Stimulated activated CD4-positive, alpha-beta T cell treated with anti-CD3 and anti-CD28 coated beads, TNF-alpha, amount 100 ng/mL, for 1 hour (primary cell): ENCODE results near the gene PITHD1.
"Not testable (repeated sequence)": the region's sequence is repeated elsewhere in the genome, so short reads cannot be mapped to it uniquely, and the experiment has no call there.

ENCODE experiments used
- DNase-seq, 3 donors: peaks; one replicate each; pipeline ENCODE4 v3.0.0-alpha.2; 2020; ENCODE audit warnings: low read depth in 3 of 3, low spot score in 1 of 3

Gene PITHD1, protein sequence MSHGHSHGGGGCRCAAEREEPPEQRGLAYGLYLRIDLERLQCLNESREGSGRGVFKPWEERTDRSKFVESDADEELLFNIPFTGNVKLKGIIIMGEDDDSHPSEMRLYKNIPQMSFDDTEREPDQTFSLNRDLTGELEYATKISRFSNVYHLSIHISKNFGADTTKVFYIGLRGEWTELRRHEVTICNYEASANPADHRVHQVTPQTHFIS

DNA sequence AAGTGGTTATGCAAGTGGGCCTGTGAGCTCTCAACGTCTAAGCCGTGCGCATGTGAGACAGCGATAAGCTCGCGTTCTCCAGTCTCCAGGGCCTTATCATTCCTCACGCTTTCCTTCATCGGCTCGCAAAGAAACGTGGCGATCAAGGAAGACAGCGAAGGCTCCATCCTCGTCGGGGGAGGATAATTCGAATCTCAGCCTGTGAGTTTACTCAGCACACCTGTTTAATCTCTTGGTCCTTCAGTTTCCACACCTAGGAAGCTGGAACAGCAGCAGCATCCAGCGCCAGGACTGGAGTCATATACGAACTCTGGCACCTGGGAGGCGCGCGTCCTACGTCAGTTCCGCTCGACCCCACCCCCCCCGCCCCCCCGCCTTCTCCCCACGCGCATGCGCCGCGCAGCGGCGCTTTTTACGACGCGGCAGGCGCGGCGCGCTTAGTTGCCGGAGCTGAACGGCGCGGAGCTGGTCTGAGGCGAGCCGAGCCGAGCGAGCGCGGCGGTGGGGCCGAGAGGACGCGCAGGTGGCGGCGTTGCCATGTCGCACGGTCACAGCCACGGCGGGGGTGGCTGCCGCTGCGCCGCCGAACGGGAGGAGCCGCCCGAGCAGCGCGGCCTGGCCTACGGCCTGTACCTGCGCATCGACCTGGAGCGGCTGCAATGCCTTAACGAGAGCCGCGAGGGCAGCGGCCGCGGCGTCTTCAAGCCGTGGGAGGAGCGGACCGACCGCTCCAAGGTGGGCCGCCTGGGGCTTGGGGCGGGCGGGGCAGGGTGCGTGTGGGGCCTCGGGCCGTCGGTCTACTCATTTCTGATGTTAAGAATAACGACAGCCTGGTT lies at the start of gene PITHD1:
Gene PITHD1 (plus strand): TSS at position 440 of the 836 bp plus-strand sequence. CDS start 98 bp downstream, at position 538.
- peak; percentile 38 to 64 (median 63) for DNase-seq

DNA sequence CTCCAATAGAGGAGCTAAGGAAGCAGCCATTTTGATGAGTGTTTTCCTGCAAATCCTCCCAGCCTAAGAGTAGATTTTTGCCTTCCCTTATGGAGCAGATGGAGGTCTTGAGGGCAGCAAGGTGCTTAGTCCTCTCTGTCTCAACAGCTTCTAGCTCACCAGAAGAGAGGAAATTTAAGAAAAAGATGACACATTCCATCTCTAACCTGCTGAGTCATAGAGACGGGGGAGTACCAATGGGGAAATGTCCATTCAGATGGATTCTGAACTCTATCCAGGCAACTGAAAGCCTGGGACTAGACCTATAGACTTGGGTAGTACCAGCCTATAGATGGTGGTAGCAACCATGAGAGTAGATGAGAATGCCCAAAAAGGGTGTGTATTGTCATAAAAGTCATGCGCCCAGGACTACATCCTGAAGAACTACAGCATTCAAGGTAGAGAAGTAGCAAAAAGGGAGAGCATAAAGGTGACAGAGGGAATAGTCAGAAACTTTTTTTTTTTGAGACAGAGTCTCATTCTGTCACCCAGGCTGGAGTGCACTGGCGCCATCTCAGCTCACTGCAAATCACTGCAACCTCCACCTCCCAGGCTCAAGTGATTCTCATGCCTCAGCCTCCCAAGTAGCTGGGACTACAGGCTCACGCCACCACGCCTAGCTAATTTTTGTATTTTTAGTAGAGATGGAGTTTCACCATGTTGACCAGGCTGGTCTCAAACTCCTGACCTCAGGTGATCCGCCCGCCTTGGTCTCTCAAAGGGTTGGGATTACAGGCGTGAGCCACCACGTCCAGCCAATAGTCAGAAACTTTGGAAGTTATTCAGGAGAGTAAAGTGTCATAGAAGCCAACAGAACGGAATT lies 45.6 kb upstream of the PITHD1 start:
- DNase-seq, result no peak

DNA sequence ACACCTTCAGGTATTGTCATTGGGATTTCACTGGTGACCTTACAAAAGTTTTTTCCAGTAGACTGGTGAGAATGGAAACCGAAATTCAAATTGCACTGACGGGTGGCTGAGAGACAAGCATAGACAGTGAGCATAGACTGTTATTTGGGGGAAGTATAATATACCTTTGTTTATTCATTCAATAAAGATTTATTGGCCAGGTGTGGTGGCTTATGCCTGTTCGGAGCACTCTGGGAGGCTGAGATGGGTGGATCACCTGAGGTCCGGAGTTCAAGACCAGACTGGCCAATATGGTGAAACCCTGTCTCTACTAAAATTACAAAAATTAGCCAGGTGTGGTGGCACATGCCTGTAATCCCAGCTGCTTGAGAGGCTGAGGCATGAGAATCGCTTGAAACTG lies 44.9 kb upstream of the PITHD1 start:
- DNase-seq, result not testable (repeated sequence)

DNA sequence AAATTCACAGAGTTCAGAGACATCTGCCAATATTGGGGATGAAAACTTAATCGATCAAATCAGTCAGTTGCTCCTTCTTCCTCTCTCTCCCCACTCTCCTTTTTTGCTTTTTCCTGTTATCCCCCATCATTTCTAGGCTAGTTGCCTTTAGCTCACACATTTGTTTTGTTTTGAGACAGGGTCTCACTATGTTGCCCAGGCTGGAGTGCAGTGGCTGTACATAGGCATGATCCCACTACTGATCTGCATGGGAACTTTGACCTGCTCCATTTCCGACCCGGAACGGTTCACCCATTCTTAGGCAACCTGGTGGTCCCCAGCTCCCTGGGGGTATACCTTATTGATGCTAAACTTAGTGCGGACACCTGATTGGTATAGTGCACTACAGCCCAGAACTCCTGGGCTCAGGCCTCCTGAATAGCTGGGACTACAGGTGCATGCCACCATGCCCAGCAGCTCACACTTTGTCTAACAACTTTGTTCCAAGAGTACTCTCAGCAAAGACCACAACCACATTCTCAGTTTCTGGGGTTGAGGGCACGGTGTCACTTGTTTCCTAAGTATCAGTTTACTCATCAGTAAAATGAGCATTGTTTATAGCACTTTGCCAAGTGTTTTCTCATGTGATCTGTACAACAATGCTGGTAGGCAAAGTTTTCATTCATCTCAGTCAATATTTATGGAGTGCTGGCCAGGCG lies 41.6 kb upstream of the PITHD1 start:
- no peak for DNase-seq

DNA sequence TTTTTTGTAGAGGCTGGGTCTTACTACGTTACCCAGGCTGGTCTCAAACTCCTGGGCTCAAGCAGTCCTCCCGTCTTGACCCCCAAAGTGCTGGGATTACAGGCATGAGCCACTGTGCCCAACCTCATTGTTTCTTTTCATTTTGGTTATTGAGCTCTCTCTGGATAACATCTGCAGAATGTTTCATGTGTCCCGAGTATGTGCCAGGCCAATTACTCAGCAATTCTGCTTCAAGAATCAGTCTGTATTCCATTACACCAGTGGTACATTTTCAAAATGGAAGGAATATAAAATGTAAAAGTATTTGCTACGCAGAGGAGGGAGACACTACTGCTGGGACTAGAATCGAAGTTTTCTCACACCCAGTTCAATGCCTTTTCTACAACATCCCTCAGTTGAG lies 36.6 kb upstream of the PITHD1 start:
- DNase-seq, result no peak

DNA sequence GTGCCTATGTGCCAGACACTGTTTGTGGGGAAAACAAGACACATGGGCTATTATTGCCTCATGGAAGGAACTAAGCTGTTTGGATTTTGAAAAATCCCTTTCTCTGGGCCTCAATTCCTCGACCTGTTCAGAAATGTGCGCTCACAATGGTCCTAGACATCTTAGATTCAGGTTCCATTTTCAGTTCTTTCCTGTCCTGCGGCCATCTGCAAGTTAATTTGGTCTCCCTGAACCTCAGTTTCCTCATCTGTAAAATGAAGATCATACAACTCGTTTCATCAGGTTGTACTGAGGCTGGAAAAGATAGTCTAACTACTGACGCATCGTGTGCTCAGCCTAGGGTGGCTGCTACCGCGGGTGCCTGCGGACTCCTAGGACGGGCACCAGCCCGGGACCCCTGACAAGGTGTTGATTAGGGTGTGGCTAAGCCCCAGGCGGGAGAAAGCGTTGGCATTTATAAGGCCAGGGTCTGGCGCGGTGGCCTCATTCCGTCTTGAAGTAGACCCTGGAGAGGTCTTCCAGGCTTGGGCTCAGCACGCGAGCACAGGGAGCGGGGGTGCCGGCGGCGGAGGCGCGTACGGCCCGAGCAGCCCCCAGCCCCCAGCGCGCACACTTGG lies 35.4 kb upstream of the PITHD1 start:
- DNase-seq, result no peak

DNA sequence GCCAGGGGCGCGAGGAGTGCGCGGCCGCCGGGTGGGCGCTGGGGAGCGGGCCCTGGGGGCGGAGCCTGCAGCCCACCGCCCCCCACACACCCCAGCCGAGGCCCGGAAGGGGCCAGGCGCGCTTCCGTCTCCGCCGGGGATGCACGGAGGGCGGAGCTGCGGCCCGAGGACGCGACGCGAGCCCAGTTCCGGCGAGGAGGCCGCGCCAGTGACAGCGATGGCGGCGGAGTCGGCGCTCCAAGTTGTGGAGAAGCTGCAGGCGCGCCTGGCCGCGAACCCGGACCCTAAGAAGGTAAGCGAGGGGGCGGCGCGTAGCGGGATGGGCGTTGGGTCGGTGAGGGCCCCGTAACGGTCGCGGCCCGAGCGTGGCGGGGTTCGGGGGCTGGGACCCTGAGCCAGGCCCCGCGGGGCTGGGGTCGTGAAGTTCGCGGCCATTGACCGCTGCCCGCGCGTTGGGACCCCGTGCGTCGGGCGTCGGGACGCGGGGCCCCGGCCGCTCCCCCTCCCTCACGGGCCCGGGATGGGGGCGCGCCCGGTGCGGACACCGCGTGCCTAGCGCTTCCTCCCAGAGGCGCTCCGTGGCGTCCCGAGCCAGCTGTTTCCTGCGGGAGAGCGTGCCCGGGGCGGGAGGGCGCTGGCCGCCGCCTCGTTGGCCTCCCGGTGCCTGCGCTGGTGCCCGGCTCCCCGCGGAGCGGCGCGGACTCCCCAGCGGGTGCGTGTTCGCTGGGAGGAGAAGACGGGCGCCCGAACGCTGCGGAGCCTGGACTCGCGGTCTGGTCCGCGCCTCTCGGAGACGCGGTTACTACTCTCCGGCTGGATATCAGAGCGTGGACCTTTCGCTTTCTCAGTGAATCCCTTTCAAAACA lies 34.7 kb upstream of the PITHD1 start, which contains the start of gene ELOA:
Gene ELOA (plus strand): TSS at position 185 of the 866 bp plus-strand sequence. CDS start 33 bp downstream, at position 218.
- DNase-seq, result peak; percentile 19 to 67 (median 50)

DNA sequence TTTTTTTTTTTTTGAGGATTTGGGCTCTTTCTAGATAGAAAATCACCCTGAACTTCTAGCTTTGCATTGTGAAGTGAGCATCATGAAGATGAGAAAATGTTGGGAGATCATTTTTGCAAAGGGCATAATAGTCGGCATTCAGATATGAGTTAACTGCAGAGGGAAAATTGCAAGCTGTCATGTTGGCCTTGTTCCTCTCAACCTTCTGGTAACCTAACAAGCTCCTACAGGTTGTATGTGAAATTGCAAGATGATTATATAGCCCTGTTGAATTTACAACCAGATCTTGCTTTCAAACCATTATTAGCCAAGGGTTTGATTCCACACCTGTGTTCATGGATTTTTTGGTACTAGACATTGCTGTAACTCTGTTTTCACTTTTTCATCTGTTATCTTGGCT lies 32.7 kb upstream of the PITHD1 start:
- no peak for DNase-seq

DNA sequence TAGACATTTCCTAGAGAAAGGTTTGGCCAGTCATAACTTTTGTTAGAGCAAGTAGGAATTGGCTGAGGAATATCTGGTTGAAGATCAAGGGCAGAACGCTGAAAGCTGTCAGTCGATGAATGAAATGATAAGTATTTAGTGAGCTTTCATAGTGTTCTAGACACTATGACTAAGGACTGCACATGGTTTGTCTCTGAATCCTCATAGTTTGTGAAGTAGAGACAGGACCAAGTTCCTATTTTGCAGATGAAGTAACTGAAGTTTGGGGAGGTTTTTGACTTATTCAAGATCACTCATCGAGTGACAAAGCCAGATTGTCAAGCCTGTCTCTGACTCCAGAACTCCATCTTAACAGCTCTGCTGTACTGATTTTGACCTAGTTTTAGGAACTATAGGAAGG lies 30.2 kb upstream of the PITHD1 start:
- DNase-seq, result no peak

DNA sequence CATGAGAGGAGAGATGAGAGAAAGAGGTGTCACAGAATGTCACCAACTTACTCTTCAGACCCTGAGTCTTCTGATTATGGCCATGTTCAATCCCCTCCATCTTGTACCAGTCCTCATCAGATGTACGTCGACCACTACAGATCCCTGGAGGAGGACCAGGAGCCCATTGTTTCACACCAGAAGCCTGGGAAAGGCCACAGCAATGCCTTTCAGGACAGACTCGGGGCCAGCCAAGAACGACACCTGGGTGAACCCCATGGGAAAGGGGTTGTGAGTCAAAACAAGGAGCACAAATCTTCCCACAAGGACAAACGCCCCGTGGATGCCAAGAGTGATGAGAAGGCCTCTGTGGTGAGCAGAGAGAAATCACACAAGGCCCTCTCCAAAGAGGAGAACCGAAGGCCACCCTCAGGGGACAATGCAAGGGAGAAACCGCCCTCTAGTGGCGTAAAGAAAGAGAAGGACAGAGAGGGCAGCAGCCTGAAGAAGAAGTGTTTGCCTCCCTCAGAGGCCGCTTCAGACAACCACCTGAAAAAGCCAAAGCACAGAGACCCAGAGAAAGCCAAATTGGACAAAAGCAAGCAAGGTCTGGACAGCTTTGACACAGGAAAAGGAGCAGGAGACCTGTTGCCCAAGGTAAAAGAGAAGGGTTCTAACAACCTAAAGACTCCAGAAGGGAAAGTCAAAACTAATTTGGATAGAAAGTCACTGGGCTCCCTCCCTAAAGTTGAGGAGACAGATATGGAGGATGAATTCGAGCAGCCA lies 27.0 kb upstream of the PITHD1 start:
- DNase-seq, result no peak

DNA sequence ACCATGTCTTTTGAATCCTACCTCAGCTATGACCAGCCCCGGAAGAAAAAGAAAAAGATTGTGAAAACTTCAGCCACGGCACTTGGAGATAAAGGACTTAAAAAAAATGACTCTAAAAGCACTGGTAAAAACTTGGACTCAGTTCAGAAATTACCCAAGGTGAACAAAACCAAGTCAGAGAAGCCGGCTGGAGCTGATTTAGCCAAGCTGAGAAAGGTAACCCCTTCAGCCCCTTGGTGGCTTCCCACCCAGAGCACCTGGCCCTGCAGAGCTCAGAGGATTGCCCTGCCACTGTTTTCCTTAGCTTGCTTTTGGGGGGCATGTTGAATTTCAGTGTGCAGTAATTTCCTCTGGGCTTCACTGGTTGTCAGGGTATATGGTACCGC lies 26.4 kb upstream of the PITHD1 start:
- no peak for DNase-seq

DNA sequence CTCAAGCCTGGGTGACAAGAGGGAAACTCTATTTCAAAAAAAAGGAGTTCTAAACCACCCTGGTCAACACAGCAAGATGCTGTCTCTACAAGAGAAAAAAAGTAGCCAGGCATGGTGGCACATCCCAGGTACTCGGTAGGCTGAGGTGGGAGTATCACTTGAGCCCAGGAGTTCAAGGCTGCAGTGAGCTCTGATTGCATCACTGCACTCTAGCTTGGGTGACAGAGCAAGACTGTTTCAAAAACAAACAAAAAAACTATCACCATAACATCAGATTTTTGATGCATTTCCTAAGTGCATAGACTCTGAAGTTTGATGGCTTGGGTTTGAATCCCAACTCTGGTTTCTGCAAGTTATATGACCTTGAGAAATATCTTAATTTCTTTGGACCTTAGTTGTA lies 25.3 kb upstream of the PITHD1 start:
- no peak for DNase-seq

DNA sequence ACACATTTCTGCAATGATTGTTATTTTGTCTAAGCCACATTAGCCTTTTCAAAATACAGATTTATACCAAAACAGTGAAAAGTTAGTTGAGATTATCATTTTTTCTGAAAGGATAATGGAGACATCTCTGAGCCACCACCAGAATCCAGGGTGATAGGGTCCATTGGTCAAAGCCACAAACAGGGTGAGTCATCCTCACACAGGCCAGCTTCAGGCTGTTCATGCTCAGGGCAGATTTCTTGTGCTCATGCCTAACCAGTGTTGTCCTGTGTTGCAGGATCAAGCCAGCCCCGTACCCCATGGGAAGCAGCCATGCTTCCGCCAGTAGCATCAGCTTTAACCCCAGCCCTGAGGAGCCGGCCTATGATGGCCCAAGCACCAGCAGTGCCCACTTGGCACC lies 21.5 kb upstream of the PITHD1 start:
- DNase-seq, result no peak

DNA sequence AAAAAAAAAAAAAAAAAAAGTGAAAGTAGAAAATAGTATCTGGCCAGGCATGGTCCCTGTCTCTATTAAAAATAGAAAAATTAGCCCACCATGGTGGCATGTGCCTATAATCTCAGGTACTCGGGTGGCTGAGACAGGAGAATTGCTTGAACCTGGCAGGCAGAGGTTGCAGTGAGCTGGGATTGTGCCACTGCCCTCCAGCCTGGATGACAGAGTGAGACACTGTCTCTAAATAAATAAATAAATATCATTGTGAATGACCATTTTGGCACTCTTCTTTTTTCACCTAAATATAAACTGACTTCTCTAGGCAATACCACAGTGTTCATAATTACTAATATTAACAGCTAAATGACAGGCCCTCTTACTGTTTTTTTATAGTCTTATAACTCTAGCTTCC lies 20.4 kb upstream of the PITHD1 start:
- no peak for DNase-seq

DNA sequence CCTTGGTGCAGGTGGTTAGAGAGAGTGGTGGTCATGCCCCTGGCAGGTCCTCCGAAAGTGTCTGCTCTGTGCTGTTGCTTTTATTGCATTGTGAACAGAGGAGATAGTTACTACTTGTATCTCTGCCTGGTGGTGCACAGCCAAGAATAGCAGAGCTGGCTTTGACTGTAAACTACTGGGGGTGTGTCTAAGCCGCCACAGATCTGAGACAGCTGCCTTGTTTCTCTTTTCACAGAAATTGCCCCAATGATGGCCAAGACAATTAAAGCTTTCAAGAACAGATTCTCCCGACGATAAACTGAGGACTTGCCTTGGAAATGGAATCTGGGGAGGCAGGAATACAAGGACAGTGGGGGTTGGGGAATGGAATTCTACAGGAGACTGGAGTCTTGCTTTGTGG lies 18.9 kb upstream of the PITHD1 start:
- DNase-seq, result no peak

DNA sequence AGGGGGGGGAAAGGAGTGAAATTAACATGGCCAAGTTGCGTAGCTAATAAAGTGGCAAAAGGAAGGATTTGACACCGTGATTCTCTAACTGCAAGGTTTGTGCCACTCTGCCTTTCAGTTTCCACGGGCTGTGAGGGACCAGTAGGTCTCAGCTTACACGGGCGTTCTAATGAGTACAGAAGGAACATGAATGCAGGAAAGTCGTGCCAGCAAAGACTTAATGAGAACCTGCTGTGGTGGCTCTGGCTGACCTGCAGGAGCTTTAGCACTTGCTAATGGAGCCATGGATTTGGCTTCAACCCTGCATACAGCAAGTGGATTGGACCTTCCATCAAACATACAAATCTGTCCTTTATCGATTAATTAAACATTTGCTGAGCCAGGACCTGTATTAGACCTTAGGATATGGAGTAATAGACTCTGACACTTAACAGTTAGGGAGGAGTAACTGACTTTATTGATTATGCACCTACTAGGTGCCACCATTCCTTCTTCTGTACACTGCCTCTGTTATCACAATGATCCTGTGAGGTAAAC lies 15.1 kb upstream of the PITHD1 start:
- DNase-seq, result no peak

DNA sequence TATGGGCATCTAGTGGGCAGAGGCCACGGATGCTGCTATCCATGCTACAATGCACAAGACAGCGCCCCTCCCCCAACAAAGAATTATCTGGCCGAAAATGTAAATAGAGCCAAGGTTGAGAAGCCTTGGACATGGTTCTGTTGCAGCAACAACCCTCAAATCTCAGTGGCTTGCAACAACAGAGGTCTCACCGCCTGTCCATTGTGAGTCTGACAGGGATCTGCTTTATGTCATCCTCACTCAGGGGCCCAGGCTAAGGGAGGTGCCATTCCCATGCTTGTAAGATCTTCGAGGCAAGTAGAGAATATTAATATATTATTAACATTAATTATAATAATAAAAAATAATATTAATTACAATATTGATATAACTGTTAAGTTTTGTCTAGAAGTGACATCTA lies 9.5 kb upstream of the PITHD1 start:
- no peak for DNase-seq

DNA sequence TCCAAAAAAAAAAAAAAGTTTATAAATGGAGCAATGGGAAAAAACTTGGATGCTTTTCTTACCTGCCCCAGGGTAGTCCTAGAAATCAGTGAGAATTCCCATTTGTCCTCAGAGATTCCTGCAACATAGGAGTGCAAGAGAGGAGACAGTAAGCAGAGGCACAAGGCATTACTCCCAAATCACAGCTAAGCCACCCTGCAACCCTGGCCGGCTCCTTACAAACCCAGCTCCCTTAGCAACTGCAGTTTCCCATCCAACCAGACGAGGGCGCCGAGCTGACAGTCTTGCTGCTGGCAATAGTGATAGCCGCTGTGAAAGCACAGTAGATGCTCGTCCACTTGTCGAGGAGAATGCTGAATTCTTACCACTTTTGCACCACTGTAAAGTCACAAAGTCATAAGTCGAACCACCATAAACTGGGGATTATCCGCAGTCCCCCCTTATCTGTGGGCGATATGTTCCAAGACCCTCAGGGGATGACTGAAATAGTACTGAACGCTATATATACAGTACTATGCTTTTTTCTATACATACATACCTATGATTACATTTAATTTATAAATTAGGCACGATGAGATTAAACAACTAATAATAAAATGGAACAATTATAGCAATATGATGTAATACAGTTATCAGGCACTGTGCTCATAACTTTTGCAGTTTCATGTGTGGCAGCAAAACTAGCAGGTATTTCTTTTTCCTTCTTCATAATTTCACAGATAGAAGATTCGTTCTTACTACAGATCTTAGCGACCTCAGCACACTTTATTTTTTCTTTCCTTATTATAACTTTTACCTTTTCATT lies 6.0 kb upstream of the PITHD1 start:
- peak; percentile 64 to 80 (median 69) for DNase-seq
